Activated CD8-positive, alpha-beta memory T cell treated with anti-CD3 and anti-CD28 coated beads, Interleukin-2, amount 50 U/mL, for 24 hours (primary cell): Measurements from ENCODE around the gene LYRM4.

Experiments used
- DNase-seq: peaks from one replicate; pipeline ENCODE4 v3.0.0-alpha.2; 2020; ENCODE audit errors: extremely low read depth

The LYRM4 gene

GRCh38 chr6:5280920-5281319 lies 20.2 kb upstream of the LYRM4 start:
- no peak for DNase-seq

GRCh38 chr6:5279891-5280338 lies 19.2 kb upstream of the LYRM4 start:
- DNase-seq = no peak

- DNase-seq = no peak
These were observed 17.9 kb upstream of the LYRM4 start for GRCh38 chr6:5278565-5279120.

- DNase-seq = no peak
These were observed 17.3 kb upstream of the LYRM4 start for GRCh38 chr6:5278047-5278446.

GRCh38 chr6:5277589-5277988 lies 16.8 kb upstream of the LYRM4 start:
- no peak for DNase-seq

- DNase-seq = no peak
These were observed 15.8 kb upstream of the LYRM4 start for GRCh38 chr6:5276581-5276980.

- DNase-seq = no peak
These were observed 14.7 kb upstream of the LYRM4 start for GRCh38 chr6:5275497-5275896.

- no peak for DNase-seq
These were observed 13.5 kb upstream of the LYRM4 start for GRCh38 chr6:5274231-5274630.

GRCh38 chr6:5271926-5272325 lies 11.2 kb upstream of the LYRM4 start:
- DNase-seq = no peak

- no peak for DNase-seq
These were observed 9.4 kb upstream of the LYRM4 start for GRCh38 chr6:5270093-5270680.

- DNase-seq = no peak
These were observed 5.7 kb upstream of the LYRM4 start for GRCh38 chr6:5266423-5266822.

- DNase-seq = no peak
These were observed 877 bp upstream of the LYRM4 start for GRCh38 chr6:5261545-5262109.

GRCh38 chr6:5260111-5260620 lies 584 bp downstream of the LYRM4 start:
- no peak for DNase-seq

GRCh38 chr6:5259428-5259827 lies 1.3 kb downstream of the LYRM4 start:
- no peak for DNase-seq

- DNase-seq = no peak
These were observed 3.4 kb downstream of the LYRM4 start for GRCh38 chr6:5257400-5257799.

- DNase-seq = no peak
These were observed 3.8 kb downstream of the LYRM4 start for GRCh38 chr6:5256952-5257351.

GRCh38 chr6:5250911-5251310 lies 9.8 kb downstream of the LYRM4 start:
- no peak for DNase-seq

GRCh38 chr6:5250451-5250850 lies 10.3 kb downstream of the LYRM4 start:
- no peak for DNase-seq

GRCh38 chr6:5249451-5250122 lies 11.2 kb downstream of the LYRM4 start:
- DNase-seq = no peak

- no peak for DNase-seq
These were observed 12.2 kb downstream of the LYRM4 start for GRCh38 chr6:5248302-5249098.

- no peak for DNase-seq
These were observed 13.5 kb downstream of the LYRM4 start for GRCh38 chr6:5247201-5247600.
